Suprapubic skin (tissue), 4 donors: ENCODE data around the gene LILRB2. TPM values are rescaled to one million over a fixed set of nuclear protein-coding genes. Genes with fewer than 3 reads are reported as not detected.
"Not testable (repeated sequence)": the region's sequence is repeated elsewhere in the genome, so short reads cannot be mapped to it uniquely, and the experiment has no call there.

Source experiments
- DNase-seq, 2 donors: peaks; one replicate each; pipeline ENCODE4 v3.0.0-alpha.2; 2019; ENCODE audit warnings: low spot score in 2 of 2
- H3K27ac ChIP-seq: fragments of 200-600 bp; sonication (generic); one replicate; pipeline ENCODE4 v1.5.1; 2019
- H3K27me3 ChIP-seq: fragments of 200-600 bp; sonication (generic); one replicate; pipeline ENCODE4 v1.5.1; 2019
- H3K36me3 ChIP-seq: fragments of 200-600 bp; sonication (generic); one replicate; pipeline ENCODE4 v1.5.1; 2019
- H3K4me1 ChIP-seq: fragments of 200-600 bp; sonication (generic); one replicate; pipeline ENCODE4 v1.5.1; 2019
- H3K4me3 ChIP-seq: fragments of 200-600 bp; sonication (generic); one replicate; pipeline ENCODE4 v1.5.1; 2019; ENCODE audit warnings: mild to moderate bottlenecking
- H3K9me3 ChIP-seq: fragments of 200-600 bp; sonication (generic); one replicate; pipeline ENCODE4 v1.5.1; 2019
- CTCF ChIP-seq, 2 donors: fragments of 200-600 bp in 1 of 2; fragments of 450-650 bp in 1 of 2; sonication (generic) in 1 of 2; IDR thresholded peaks; one replicate each; pipeline ENCODE4 v1.5.1; 2016 to 2019; ENCODE audit warnings: antibody characterized with exemption in 2 of 2, mild to moderate bottlenecking in 1 of 2, moderate library complexity in 1 of 2
- EP300 ChIP-seq: sonication (generic); formaldehyde crosslinking; IDR thresholded peaks from one replicate; pipeline ENCODE4 v1.6.1; 2017; ENCODE audit warnings: antibody characterized with exemption
- POLR2A ChIP-seq, 2 donors: fragments of 450-650 bp; IDR thresholded peaks; one replicate each; pipeline ENCODE4 v1.6.1; 2017; ENCODE audit warnings: antibody characterized with exemption in 2 of 2, mild to moderate bottlenecking in 2 of 2, moderate library complexity in 2 of 2
- POLR2AphosphoS5 ChIP-seq, 3 donors: sonication (generic); formaldehyde crosslinking; IDR thresholded peaks; one replicate each; pipeline ENCODE4 v1.6.1; 2017; ENCODE audit warnings: antibody characterized with exemption in 3 of 3
- WGBS: methylation state at CpG from one replicate; pipeline ENCODE4 v1.1.5; 2018; 5-methylcytosine and 5-hydroxymethylcytosine counted together
- total RNA-seq, 4 donors: library from RNA; depleted of rRNA; stranded (reverse); fragments of >200 nt; gene quantifications; one replicate each; pipeline ENCODE4 v1.1.0, GENCODE V29; 2016

The LILRB2 gene
- total RNA-seq, 4 donors from 2014 or later: 0.38 to 0.80 (median 0.64) TPM; not detected in 1

GRCh38 chr19:54275951-54276350 lies 5.0 kb downstream of the LILRB2 start:
- no peaks in the 10 kb centered on the region for H3K4me1 ChIP-seq
- WGBS: 68% methylated on average over 6 of the region's 9 CpGs
- H3K4me3 ChIP-seq: no peak overlapping the region
- H3K36me3 ChIP-seq: no peaks in the 10 kb centered on the region
- H3K27ac ChIP-seq: no peak overlapping the region
- peak in 1 of 2 donors; percentile 27 for DNase-seq
- no peaks in the 10 kb centered on the region for H3K9me3 ChIP-seq
- no peak for TF ChIP-seq CTCF (IDR thresholded peaks at IDR 0.05)
- TF ChIP-seq POLR2A (IDR thresholded peaks at IDR 0.05): no peak
- TF ChIP-seq EP300: no peak
- no peak for TF ChIP-seq POLR2AphosphoS5 (IDR thresholded peaks at IDR 0.05)
- peaks cover 60% of the 10 kb centered on the region for H3K27me3 ChIP-seq

- H3K27ac ChIP-seq, H3K36me3 ChIP-seq, H3K4me1 ChIP-seq, H3K4me3 ChIP-seq, H3K9me3 ChIP-seq: not testable (repeated sequence)
- peak; percentile 13 to 58 for DNase-seq
- 47% methylated on average over 4 of the region's 9 CpGs for WGBS
- H3K27me3 ChIP-seq: peaks cover 47% of the 10 kb centered on the region
Measured at GRCh38 chr19:54274516-54274915, 6.4 kb downstream of the LILRB2 start.

GRCh38 chr19:54273821-54274220 lies 7.1 kb downstream of the LILRB2 start:
- TF ChIP-seq CTCF (IDR thresholded peaks at IDR 0.05) (no peak), POLR2AphosphoS5 (IDR thresholded peaks at IDR 0.05) (no peak), EP300 (no peak), POLR2A (IDR thresholded peaks at IDR 0.05) (no peak)
- H3K27ac ChIP-seq: no peak overlapping the region

GRCh38 chr19:54272181-54272580 lies 8.7 kb downstream of the LILRB2 start:
- peaks cover 31% of the 10 kb centered on the region for H3K27me3 ChIP-seq
- DNase-seq: peak; percentile 26 to 42
- WGBS: 66% methylated on average over 5 of the region's 5 CpGs
- H3K9me3 ChIP-seq, H3K4me3 ChIP-seq, H3K27ac ChIP-seq, H3K4me1 ChIP-seq, H3K36me3 ChIP-seq: not testable (repeated sequence)

More at GRCh38 chr19:54273821-54274220, 7.1 kb downstream of the LILRB2 start:
- no peak for DNase-seq
- H3K9me3 ChIP-seq: no peaks in the 10 kb centered on the region
- whole genome bisulfite sequencing: 38% methylated on average over 3 of the region's 3 CpGs
- H3K36me3 ChIP-seq: no peaks in the 10 kb centered on the region
- H3K27me3 ChIP-seq: peaks cover 41% of the 10 kb centered on the region
- H3K4me1 ChIP-seq: no peaks in the 10 kb centered on the region
- no peak overlapping the region for H3K4me3 ChIP-seq

GRCh38 chr19:54271587-54271986 lies 9.3 kb downstream of the LILRB2 start:
- H3K27ac ChIP-seq, H3K4me3 ChIP-seq, H3K4me1 ChIP-seq, H3K9me3 ChIP-seq, H3K36me3 ChIP-seq: not testable (repeated sequence)
- H3K27me3 ChIP-seq: peaks cover 25% of the 10 kb centered on the region
- DNase-seq: peak; percentile 45 to 47
- WGBS: 53% methylated on average over 4 of the region's 4 CpGs

GRCh38 chr19:54271106-54271505 lies 9.8 kb downstream of the LILRB2 start:
- peak; percentile 56 to 75 for DNase-seq
- TF ChIP-seq POLR2AphosphoS5 (IDR thresholded peaks at IDR 0.05): no peak
- no peak for TF ChIP-seq EP300
- TF ChIP-seq POLR2A (IDR thresholded peaks at IDR 0.05): no peak
- no peak for TF ChIP-seq CTCF (IDR thresholded peaks at IDR 0.05)
- no peaks in the 10 kb centered on the region for H3K4me1 ChIP-seq
- H3K36me3 ChIP-seq: no peaks in the 10 kb centered on the region
- no peak overlapping the region for H3K27ac ChIP-seq
- no peaks in the 10 kb centered on the region for H3K9me3 ChIP-seq
- H3K4me3 ChIP-seq: no peak overlapping the region
- 86% methylated on average over 8 of the region's 8 CpGs for WGBS
- peaks cover 22% of the 10 kb centered on the region for H3K27me3 ChIP-seq

GRCh38 chr19:54268936-54269335 lies 12.0 kb downstream of the LILRB2 start:
- no peak for TF ChIP-seq POLR2AphosphoS5 (IDR thresholded peaks at IDR 0.05)
- no peak for TF ChIP-seq CTCF (IDR thresholded peaks at IDR 0.05)
- no peak for TF ChIP-seq POLR2A (IDR thresholded peaks at IDR 0.05)
- no peak for TF ChIP-seq EP300
- no peak for DNase-seq
- Histone ChIP-seq H3K27me3 (peaks cover 6% of the 10 kb centered on the region), H3K36me3 (no peaks in the 10 kb centered on the region), H3K27ac (no peak overlapping the region), H3K4me3 (no peak overlapping the region), H3K4me1 (no peaks in the 10 kb centered on the region), H3K9me3 (no peaks in the 10 kb centered on the region)
- WGBS: 55% methylated on average over 2 of the region's 2 CpGs
